ENCODE data around the gene MTG1.
A peak's percentile ranks its signal among the peaks of the same experiment; 100 is the strongest.

The MTG1 gene

GRCh38 chr10:133394064-133394663, at the start of gene MTG1:
TSS of gene MTG1 (plus strand) at chr10:133394157. CDS start at chr10:133394221, 64 bp downstream.
- peak; percentile 57 for DNase-seq (ENCODE audit: low read depth)
- in situ Hi-C loops (cut with HindIII; ENCODE audit: low sequenced_read_pairs), result no loop called here
- TF ChIP-seq CTCF (IDR thresholded peaks at IDR 0.05; ENCODE audit: low read depth, low read length, missing control alignments), result no peak
- peak within 1 kb of the TSS; percentile 87 for H3K4me3 ChIP-seq (ENCODE audit: low read depth, low read length)

GRCh38 chr10:133344236-133344635, 49.7 kb upstream of the MTG1 start:
- in situ Hi-C loops (cut with HindIII; ENCODE audit: low sequenced_read_pairs), result no loop called here
- no peak overlapping the region for H3K4me3 ChIP-seq (ENCODE audit: low read depth, low read length)
- no peak for TF ChIP-seq CTCF (IDR thresholded peaks at IDR 0.05; ENCODE audit: low read depth, low read length, missing control alignments)
- no peak for DNase-seq (ENCODE audit: low read depth)

GRCh38 chr10:133346413-133346812, 47.5 kb upstream of the MTG1 start:
- no peak for DNase-seq (ENCODE audit: low read depth)
- in situ Hi-C loops (cut with HindIII; ENCODE audit: low sequenced_read_pairs), result no loop called here
- no peak overlapping the region for H3K4me3 ChIP-seq (ENCODE audit: low read depth, low read length)
- no peak for TF ChIP-seq CTCF (IDR thresholded peaks at IDR 0.05; ENCODE audit: low read depth, low read length, missing control alignments)

- in situ Hi-C loops (cut with HindIII; ENCODE audit: low sequenced_read_pairs), result no loop called here
- DNase-seq (ENCODE audit: low read depth), result no peak
- TF ChIP-seq CTCF (IDR thresholded peaks at IDR 0.05; ENCODE audit: low read depth, low read length, missing control alignments), result no peak
Observed at GRCh38 chr10:133347710-133348517, 46.0 kb upstream of the MTG1 start.

GRCh38 chr10:133349160-133349568, 44.8 kb upstream of the MTG1 start:
- no peak for TF ChIP-seq CTCF (IDR thresholded peaks at IDR 0.05; ENCODE audit: low read depth, low read length, missing control alignments)
- H3K4me3 ChIP-seq (ENCODE audit: low read depth, low read length), result no peak overlapping the region
- in situ Hi-C loops (cut with HindIII; ENCODE audit: low sequenced_read_pairs), result no loop called here
- no peak for DNase-seq (ENCODE audit: low read depth)

More at GRCh38 chr10:133347710-133348517, 46.0 kb upstream of the MTG1 start:
- no peak overlapping the region for H3K4me3 ChIP-seq (ENCODE audit: low read depth, low read length)

- no peak for DNase-seq (ENCODE audit: low read depth)
- no peak for TF ChIP-seq CTCF (IDR thresholded peaks at IDR 0.05; ENCODE audit: low read depth, low read length, missing control alignments)
- no peak overlapping the region for H3K4me3 ChIP-seq (ENCODE audit: low read depth, low read length)
- in situ Hi-C loops (cut with HindIII; ENCODE audit: low sequenced_read_pairs), result no loop called here
Observed at GRCh38 chr10:133349577-133350011, 44.4 kb upstream of the MTG1 start.
